GM21723 (cell line): ENCODE data around the gene FSTL4.
"Not testable (repeated sequence)": the region's sequence is repeated elsewhere in the genome, so short reads cannot be mapped to it uniquely, and the experiment has no call there.

ENCODE experiments used
- ATAC-seq: cut with Tn5 transposase; IDR thresholded peaks from one replicate; pipeline ENCODE4 v1.9.1; 2021; ENCODE audit warnings: mild to moderate bottlenecking, moderate library complexity; ENCODE audit not compliant: unreplicated experiment

The FSTL4 gene

GRCh38 chr5:133235696-133236426, 376.5 kb downstream of the FSTL4 start:
- no peak for ATAC-seq

DNA sequence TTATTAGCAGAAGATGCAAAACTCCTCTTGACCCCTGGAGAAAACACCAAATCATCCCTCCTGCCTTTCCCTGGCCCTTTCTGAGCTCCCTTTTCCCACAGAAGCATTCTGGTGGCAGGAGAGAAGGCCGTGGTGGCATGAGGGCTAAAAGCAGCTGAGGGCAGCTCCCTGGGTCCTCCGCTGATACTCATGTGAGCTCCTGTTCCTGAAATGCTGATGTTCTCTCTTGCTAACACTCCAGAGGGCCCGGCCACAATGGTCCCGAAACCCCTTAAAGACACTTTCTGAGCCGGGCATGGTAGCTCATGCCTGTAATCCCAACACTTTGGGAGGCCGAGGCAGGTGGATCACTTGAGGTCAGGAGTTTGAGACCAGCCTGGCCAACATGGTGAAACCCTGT, 377.4 kb downstream of the FSTL4 start:
- no peak for ATAC-seq

- ATAC-seq: no peak
Observed at GRCh38 chr5:133234273-133234672, 378.1 kb downstream of the FSTL4 start.

DNA sequence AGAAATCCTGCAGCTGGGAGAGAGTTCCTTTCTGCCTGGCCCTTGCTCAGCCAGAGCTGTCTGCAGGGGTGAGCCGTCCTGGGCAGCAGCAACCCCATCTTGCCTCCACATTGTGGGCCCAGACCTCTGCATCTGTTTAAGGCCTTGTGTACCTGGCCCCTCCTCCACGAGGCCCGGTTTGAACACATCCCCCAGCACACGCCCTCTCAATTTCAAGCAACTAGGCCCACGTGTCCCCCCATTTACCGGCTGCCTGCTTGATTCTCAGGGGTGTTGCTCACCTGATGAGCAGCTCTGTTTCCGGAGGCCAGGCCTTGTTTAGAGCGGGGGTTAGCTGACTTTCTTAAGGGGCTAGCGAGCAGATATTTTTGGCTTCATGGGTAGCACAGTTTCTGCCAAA, 378.7 kb downstream of the FSTL4 start:
- no peak for ATAC-seq

DNA sequence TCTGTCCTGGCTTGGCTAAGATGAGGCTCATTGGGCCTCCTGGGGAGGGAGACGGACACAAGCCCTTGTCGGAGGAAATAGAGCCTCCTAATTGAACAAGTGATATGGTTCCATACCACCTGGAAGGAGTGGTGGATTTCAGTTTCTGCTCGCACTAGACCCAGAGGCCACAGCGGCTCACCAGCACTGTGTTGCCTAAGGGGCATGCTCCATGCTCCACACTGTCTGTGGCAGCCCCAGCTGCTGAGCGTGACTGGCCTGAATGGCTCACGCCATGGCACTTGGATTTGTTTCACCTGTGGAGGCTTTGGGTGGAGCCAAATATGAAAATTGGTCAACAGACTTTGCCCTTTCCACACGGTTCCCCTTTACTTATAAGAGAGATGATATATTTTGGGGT, 379.4 kb downstream of the FSTL4 start:
- ATAC-seq: no peak

DNA sequence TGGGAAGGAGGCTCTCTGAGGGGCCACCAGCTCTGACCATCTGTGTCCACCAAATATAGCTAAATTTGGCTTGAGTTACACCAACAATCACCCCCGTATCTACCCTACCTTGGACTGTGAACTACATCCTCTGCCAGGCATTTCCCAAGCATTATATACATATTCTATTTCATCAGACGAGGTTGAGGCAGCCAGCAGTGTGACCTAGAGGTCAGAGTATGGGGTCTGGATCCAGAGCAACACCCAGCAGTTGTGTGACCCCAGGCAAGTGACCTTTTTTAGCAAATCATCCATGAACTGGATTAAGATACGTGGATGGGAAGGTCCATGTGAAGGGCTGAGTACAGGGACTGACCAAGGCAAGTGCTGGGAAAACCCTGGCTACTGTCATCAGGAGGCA, 379.9 kb downstream of the FSTL4 start:
- ATAC-seq: no peak

- ATAC-seq: no peak
Observed at GRCh38 chr5:133232011-133232410, 380.3 kb downstream of the FSTL4 start.

DNA sequence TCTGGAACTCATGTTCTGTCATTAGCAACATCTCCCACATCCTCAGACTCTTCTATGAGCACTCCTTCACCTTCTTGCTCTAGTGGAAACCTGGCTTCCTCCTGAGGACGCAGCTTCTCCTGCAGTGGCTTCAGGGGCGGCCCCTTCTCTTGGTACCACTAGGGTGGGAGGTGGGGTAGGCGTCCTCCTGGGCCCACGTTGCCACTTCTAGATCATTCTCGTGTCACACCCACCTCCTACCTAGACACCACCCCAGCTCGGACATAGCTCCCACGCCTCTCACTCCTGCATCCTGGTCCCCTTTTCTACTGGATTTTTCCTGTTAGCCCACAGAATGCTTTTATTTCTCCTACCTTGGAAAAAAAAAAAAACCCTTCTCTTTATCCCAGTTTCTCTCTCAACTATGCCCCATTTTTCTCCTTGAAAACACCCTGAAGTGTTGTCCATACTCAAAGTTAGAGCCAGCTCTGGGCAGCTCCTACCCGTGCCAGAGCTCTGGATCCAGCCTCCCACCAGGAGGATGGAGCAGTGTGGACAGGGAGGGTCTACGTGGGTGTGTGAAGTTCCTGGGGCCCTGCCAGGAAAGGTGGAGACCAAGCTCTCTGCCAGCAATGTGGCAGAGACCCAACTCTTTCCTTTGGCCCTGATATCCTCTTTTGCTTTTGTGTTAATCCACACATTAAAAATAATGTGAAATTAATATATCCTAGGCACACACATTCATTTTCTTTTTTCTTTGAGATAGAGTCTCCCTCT, 381.3 kb downstream of the FSTL4 start:
- ATAC-seq: no peak

DNA sequence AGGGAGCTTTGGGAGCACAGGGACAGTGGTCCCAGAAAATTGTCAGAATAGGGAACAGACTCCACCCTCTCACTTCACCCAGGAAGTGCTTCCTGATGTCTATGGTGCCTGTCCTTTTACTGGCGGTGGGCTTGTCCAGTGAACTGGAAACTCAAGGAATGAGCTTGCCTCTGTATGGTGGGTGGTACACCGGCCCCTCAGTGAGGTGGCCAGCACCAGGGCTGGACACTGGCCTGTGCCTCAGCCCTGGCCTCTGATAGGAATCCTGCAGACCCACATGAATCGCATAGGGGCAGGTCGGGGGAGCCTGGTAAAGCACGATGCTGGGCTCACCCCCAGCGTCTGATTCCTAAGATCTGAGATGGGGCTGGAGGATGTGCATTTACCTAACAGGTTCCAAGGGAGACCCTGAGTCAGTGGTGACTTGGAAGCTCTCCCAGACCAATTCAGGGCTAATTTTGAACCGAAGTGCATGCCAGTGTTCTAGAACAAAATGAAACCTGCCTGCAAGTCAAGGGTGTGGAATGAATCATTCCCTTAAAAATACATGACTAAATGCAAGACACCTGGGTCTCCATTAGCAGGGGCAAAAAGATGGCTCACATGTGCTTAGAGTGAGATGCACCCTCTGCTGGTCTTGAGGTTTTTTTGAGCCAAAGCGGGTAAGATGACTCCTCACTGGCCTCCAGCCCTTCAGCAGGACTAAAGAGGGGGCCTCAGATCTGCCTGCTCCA, 382.2 kb downstream of the FSTL4 start:
- no peak for ATAC-seq

- no peak for ATAC-seq
Observed at GRCh38 chr5:133228316-133228715, 384.0 kb downstream of the FSTL4 start.

GRCh38 chr5:133227897-133228296, 384.4 kb downstream of the FSTL4 start:
- no peak for ATAC-seq

GRCh38 chr5:133227082-133227481, 385.3 kb downstream of the FSTL4 start:
- no peak for ATAC-seq

- no peak for ATAC-seq
Observed at GRCh38 chr5:133226186-133226585, 386.2 kb downstream of the FSTL4 start.

DNA sequence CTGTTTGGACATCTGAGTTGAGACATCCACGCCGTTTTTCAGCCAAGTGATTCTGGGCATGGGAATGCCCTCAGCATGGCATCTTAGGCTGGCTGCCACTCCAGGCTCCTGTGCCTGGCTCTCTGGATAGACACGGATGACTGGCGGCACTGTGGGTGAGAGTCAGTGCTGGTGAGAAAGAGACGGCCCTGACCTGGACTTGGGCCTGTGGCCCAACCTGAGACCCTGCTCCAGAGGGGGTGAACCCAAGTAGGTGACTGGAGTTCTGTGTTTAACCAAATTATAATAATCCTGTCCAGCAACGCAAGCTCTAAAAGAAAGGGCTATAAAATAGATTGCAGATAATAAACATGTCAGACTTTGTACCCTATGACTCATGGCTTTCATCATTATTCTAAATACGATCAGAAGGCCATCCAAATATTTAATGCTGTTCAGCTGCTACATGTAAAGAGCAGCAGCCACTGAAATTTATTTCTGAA, 386.6 kb downstream of the FSTL4 start:
- no peak for ATAC-seq

- no peak for ATAC-seq
Observed at GRCh38 chr5:133222979-133223378, 389.4 kb downstream of the FSTL4 start.

- no peak for ATAC-seq
Observed at GRCh38 chr5:133222521-133222920, 389.8 kb downstream of the FSTL4 start.

GRCh38 chr5:133222040-133222439, 390.3 kb downstream of the FSTL4 start:
- ATAC-seq: no peak

DNA sequence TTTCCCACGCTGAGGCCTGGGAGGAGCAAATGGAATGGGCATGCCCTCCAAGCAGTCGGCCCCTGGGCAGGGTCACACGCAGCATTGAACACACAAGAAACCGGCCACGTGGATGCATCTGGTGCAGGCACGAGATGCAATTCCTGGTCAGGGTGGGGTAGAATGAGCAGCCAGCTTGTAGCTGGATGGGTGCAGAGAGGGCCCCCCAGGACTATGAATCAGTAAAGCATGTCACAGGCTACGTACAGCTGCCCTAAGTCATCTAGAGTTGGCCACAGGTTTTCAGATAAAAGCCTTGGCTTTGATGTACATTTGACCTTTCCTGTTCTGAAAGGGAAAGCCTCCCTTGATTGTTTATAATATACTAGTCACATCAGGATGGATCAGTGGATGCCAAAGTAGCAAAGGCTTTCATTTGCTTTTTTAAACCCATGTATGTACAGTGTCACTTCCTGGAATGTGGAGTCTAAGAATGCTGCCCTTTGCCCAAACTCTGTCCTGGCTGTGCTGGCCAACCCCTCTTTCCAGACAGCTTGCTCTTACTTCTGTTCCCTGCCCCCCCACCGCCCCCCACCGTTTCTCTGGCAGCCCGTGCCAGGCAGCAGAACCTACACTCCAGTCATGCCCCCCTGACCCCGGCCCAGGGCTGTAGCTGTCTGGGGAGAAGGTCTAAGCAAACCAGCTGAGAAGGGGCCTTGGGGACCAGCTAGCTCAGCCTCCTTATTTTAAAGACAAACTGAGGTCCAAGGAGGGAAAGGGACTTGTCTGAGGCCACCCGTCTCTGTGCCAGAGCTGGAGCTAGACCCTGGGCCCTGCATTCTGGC, 391.3 kb downstream of the FSTL4 start:
- no peak for ATAC-seq

DNA sequence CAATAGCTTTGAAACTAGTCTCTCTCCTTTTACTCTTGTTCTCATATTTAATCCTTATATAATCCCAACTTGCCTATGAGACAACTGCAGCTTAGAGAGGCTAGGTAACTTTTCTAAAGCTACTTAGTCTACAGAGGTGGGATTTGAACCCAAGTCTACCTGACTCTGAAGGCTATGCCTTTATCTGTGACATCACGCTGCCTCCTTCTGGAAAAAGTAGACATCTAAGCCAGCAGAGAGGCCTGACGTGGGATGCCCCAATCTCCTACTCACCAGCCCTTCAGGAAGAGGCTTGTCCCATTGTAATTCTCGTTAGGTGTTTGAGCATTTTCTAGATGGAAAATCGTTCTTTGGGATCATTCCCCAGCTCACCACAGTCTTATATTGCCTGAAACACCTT, 393.0 kb downstream of the FSTL4 start:
- no peak for ATAC-seq

- ATAC-seq: not testable (repeated sequence)
Observed at GRCh38 chr5:133216138-133216537, 396.2 kb downstream of the FSTL4 start.
